ENCODE results near the gene CNTNAP5.

CNTNAP5 gene

GRCh38 chr2:124258140-124258880, 233.2 kb downstream of the CNTNAP5 start:
- no peak overlapping the region for H3K4me3 ChIP-seq (ENCODE audit: low read depth, low read length)
- TF ChIP-seq CTCF (IDR thresholded peaks at IDR 0.05; ENCODE audit: insufficient read depth, low read depth, low read length, missing control alignments), result no peak
- no peak for DNase-seq (ENCODE audit: low read depth)

- H3K4me3 ChIP-seq (ENCODE audit: low read depth, low read length), result no peak overlapping the region
- no peak for TF ChIP-seq CTCF (IDR thresholded peaks at IDR 0.05; ENCODE audit: insufficient read depth, low read depth, low read length, missing control alignments)
- DNase-seq (ENCODE audit: low read depth), result no peak
Measured at GRCh38 chr2:124261456-124261855, 236.4 kb downstream of the CNTNAP5 start.

GRCh38 chr2:124264551-124265091, 239.5 kb downstream of the CNTNAP5 start:
- no peak overlapping the region for H3K4me3 ChIP-seq (ENCODE audit: low read depth, low read length)
- no peak for TF ChIP-seq CTCF (IDR thresholded peaks at IDR 0.05; ENCODE audit: insufficient read depth, low read depth, low read length, missing control alignments)
- DNase-seq (ENCODE audit: low read depth), result no peak

GRCh38 chr2:124267794-124268193, 242.7 kb downstream of the CNTNAP5 start:
- no peak for TF ChIP-seq CTCF (IDR thresholded peaks at IDR 0.05; ENCODE audit: insufficient read depth, low read depth, low read length, missing control alignments)
- H3K4me3 ChIP-seq (ENCODE audit: low read depth, low read length), result no peak overlapping the region
- DNase-seq (ENCODE audit: low read depth), result no peak

GRCh38 chr2:124269348-124269747, 244.3 kb downstream of the CNTNAP5 start:
- no peak for TF ChIP-seq CTCF (IDR thresholded peaks at IDR 0.05; ENCODE audit: insufficient read depth, low read depth, low read length, missing control alignments)
- no peak overlapping the region for H3K4me3 ChIP-seq (ENCODE audit: low read depth, low read length)
- no peak for DNase-seq (ENCODE audit: low read depth)

GRCh38 chr2:124272261-124272841, 247.3 kb downstream of the CNTNAP5 start:
- no peak for TF ChIP-seq CTCF (IDR thresholded peaks at IDR 0.05; ENCODE audit: insufficient read depth, low read depth, low read length, missing control alignments)
- DNase-seq (ENCODE audit: low read depth), result no peak
- no peak overlapping the region for H3K4me3 ChIP-seq (ENCODE audit: low read depth, low read length)
